Adrenal gland (tissue), 5 donors: Measurements from ENCODE around the gene ZNF280C.

ENCODE experiments used
- POLR2A ChIP-seq, 2 donors: fragments of 450-650 bp; IDR thresholded peaks; one replicate each; pipeline ENCODE4 v1.6.1; 2017; ENCODE audit warnings: antibody characterized with exemption in 2 of 2, mild to moderate bottlenecking in 2 of 2, moderate library complexity in 1 of 2
- TF ChIP-seq, protein P1 (sequence below), 6 experiments: fragments of 450-650 bp in 4 of 6; fragments of 200-600 bp in 2 of 6; sonication (generic) in 1 of 6; IDR thresholded peaks; 1 replicate in 5 of 6; 2 replicates in 1 of 6; pipeline versions ENCODE4 v1.5.1 to v1.8.0; 2016 to 2021; ENCODE audit warnings: antibody characterized with exemption in 6 of 6, mild to moderate bottlenecking in 2 of 6, moderate library complexity in 1 of 6
- donor health status: DM: no; HTN: no; CAD: no.

DNA sequence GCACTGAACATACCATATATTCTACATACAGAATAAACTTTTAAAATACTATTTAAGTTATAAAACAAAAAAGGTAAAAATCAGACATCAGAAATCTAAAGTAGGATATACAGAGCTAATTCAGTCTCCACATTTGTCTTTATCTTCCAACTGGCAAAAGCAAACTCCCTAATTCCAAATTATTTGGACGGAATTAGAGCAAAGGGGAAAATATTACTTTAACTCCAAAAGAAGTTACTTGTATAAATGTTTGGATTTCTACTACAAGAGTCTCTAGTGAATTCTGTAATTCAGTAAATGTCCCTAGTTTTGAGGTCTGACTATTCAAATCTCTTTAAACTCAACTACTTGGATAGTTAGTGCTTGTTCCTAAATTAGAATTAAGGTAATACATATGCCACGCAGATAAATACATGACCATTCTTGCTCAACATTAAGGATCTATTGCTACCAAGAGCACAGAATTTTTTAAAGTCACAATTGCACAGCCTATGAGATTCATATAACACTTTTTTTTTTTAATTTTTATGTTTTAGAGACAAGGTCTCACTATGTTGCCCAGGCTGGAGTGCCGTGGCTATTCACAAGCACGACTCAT, 7.3 kb downstream of the ZNF280C start:
- TF ChIP-seq, protein P1, sequence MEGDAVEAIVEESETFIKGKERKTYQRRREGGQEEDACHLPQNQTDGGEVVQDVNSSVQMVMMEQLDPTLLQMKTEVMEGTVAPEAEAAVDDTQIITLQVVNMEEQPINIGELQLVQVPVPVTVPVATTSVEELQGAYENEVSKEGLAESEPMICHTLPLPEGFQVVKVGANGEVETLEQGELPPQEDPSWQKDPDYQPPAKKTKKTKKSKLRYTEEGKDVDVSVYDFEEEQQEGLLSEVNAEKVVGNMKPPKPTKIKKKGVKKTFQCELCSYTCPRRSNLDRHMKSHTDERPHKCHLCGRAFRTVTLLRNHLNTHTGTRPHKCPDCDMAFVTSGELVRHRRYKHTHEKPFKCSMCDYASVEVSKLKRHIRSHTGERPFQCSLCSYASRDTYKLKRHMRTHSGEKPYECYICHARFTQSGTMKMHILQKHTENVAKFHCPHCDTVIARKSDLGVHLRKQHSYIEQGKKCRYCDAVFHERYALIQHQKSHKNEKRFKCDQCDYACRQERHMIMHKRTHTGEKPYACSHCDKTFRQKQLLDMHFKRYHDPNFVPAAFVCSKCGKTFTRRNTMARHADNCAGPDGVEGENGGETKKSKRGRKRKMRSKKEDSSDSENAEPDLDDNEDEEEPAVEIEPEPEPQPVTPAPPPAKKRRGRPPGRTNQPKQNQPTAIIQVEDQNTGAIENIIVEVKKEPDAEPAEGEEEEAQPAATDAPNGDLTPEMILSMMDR (IDR thresholded peaks at IDR 0.05), result no peak
- no peak for TF ChIP-seq POLR2A (IDR thresholded peaks at IDR 0.05)
